Stimulated activated CD4-positive, alpha-beta T cell treated with anti-CD3 and anti-CD28 coated beads, Interleukin-1b, Interleukin-23, amount 100 ng/mL, for 48 hours (primary cell): ENCODE measurements around the gene CYP2A7.
"Not testable (repeated sequence)": the region's sequence is repeated elsewhere in the genome, so short reads cannot be mapped to it uniquely, and the experiment has no call there.

Experiments used
- DNase-seq: peaks from one replicate; pipeline ENCODE4 v3.0.0-alpha.2; 2020

CYP2A7 gene

GRCh38 chr19:40896843-40897789, 15.1 kb upstream of the CYP2A7 start:
- not testable (repeated sequence) for DNase-seq

- no peak for DNase-seq
These were observed 14.4 kb upstream of the CYP2A7 start for GRCh38 chr19:40896418-40896796.

- no peak for DNase-seq
These were observed 11.1 kb upstream of the CYP2A7 start for GRCh38 chr19:40893112-40893511.

- no peak for DNase-seq
These were observed 7.3 kb upstream of the CYP2A7 start for GRCh38 chr19:40889366-40889765.

DNA sequence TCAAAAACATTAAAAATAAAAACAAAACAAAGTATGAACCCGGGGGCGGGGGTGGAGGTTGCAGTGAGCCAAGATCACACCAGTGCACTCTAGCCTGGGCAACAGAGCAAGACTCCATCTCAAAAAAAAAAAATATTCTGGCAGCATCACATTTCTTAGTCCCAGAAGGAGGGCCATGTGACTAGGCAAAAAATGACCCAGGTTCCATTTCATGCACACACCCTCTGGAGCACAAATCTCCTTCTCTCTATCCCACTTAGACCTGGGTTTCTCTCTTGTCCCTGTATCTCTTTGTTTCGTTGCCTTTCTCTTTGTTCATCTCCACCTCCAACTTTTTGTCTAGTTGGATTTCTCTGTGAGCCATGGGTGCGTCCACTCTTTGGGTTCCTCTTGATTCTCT, 6.2 kb upstream of the CYP2A7 start:
- DNase-seq = no peak

DNA sequence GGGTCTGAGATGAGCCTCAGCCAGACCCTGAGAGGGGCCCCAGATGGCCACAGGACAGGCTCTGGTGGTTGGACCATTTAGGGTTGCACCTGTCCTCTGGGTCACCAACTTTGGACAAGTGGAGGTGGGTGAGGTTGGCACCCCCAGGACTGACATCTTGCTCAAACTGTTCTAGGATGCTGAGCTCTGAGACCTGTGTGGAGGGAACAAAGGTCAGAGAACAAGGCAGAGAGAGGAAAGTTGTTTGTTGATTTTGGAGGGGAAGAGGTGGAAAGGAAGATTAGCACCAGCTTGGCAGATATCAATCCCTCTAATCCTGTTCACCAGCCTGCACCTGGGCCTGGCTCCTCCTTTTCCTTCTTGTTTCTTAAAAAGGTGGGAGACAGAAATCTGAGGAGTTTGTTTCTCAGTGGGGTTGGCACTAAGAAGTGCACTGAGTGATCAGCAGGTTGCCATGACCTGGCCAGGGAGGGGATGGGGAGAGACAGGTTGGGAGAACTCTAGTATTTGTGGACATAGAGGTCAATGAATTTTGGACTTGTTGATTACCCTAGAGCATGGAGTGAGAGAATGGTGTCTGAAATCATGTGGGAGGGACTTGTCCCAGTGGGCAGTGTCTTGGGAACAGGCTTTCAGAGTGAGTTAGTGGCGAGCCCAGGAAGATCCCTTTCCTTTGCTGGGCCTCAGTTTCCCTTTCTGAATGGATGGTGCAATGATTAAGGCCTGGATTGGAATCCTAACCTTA, 2.3 kb upstream of the CYP2A7 start:
- DNase-seq = not testable (repeated sequence)

GRCh38 chr19:40879349-40879748, 2.7 kb downstream of the CYP2A7 start:
- DNase-seq = not testable (repeated sequence)

DNA sequence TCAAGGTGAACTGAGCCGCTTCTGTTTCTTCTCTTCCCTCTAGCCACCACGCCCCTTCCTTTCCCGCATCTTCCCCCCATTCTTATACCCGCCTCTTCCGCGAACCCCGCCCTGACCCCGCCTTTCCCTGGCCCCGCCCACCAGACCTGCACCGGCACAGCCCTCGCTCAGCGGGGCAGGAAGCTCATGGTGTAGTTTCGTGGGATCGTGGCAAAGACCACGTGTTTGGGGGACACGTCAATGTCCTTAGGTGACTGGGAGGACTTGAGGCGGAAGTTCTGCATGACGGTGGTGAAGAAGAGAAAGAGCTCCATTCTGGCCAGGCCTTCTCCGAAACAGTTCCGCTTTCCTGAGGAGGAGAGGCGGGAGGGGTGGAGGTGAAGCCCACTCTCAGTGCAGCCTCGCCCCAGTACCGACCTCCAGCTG, 6.5 kb downstream of the CYP2A7 start:
- DNase-seq = peak; percentile 87

GRCh38 chr19:40874874-40875273, 7.2 kb downstream of the CYP2A7 start:
- not testable (repeated sequence) for DNase-seq

DNA sequence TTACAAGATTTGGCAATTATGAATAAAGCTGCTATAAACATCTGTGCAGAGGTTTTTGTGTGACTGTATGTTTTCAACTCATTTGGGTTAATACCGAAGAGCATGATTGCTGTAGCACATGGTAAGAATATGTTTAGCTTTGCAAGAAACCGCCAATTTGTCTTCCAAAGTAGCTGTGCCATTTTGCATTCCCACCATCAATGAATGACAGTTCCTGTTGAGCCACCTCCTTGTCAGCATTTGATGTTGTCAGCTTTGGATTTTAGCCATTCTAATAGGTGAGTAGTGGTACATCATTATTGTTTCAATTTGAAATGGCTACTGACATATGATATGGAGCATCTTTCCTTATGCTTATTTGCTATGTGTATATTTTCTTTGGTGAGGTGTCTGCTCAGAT, 8.2 kb downstream of the CYP2A7 start:
- not testable (repeated sequence) for DNase-seq

- no peak for DNase-seq
These were observed 9.8 kb downstream of the CYP2A7 start for GRCh38 chr19:40872209-40872608.

- DNase-seq = no peak
These were observed 14.3 kb downstream of the CYP2A7 start for GRCh38 chr19:40867701-40868100.

DNA sequence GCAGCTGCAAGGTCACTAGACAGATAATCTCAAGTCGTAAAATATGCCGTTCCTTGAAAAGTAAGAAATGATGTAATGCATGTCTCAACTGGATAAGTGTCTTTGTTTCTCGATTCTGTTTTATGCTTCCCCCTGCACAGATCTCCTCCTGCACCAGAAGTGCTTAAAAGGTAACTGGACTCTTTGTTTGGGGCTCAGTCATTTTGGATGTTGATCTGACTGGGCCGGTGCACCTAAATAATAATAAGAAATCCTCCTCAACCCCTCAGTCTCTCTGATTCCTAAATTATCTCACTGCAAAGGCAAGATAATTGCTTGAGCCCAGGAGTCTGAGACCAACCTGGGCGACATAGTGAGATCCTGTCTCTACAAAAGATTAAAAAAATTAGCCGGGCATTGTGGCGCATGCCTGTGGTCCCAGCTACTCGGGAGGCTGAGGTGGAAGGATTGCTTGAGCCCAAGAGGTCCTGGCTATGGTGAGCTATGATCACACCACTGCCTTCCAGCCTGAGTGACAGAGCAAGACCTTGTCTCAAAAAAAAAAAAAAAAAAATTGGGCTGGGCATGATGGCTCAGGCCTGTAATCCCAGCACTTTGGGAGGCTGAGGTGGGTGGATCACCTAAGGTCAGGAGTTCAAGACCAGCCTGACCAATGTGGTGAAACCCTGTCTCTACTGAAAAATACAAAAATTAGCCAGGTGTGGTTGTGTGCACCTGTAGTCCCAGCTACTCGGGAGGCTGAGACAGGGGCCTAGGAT, 17.1 kb downstream of the CYP2A7 start:
- DNase-seq = not testable (repeated sequence)

DNA sequence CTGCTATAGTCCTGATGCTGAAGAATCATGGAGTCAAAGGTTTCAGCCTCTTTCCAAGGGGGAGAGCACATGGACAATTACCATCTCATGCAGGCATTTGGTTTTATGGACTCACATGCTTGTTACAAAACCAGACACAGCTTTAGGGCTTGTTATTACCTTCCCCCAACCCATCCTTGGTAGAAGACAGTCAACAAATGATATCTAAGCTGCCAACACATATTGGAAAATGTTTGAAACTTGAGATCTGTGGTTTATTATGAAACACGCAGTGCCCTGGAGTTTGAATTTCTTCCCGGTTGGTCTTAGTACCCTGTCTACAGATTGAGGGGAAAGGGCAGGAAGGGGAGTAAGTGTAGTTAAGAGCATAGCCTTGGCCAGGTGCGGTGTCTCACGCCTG, 19.2 kb downstream of the CYP2A7 start:
- no peak for DNase-seq

DNA sequence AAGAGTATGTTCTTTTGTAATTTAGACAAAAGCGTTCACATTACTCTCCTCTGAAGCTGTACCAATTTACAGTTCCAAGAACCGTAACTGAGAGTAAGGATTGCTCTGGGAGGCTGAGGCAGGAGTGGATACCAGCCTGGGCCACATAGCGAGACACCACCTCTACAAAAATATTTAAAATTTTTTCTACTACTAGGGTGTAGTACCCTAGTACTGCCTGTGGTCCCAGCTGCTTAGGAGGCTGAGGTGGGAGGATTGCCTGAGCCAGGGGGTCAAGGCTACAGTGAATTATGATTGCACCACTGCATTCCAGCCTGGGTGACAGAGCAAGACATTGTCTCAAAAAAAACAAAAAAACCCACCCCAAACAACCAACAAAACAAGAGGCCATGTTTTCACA, 19.7 kb downstream of the CYP2A7 start:
- no peak for DNase-seq

- no peak for DNase-seq
These were observed 23.9 kb downstream of the CYP2A7 start for GRCh38 chr19:40858109-40858508.

DNA sequence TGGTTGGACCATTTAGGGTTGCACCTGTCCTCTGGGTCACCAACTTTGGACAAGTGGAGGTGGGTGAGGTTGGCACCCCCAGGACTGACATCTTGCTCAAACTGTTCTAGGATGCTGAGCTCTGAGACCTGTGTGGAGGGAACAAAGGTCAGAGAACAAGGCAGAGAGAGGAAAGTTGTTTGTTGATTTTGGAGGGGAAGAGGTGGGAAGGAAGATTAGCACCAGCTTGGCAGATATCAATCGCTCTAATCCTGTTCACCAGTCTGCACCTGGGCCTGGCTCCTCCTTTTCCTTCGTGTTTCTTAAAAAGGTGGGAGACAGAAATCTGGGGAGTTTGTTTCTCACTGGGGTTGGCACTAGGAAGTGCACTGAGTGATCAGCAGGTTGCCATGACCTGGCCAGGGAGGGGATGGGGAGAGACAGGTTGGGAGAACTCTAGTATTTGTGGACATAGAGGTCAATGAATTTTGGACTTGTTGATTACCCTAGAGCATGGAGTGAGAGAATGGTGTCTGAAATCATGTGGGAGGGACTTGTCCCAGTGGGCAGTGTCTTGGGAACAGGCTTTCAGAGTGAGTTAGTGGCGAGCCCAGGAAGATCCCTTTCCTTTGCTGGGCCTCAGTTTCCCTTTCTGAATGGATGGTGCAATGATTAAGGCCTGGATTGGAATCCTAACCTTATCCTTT, 29.4 kb downstream of the CYP2A7 start:
- DNase-seq = not testable (repeated sequence)

- DNase-seq = not testable (repeated sequence)
These were observed 31.8 kb downstream of the CYP2A7 start, which contains the start of gene CYP2A6 for GRCh38 chr19:40850277-40850676. Gene CYP2A6 (minus strand): TSS chr19:40850447. CDS start chr19:40850426, 21 bp downstream.

DNA sequence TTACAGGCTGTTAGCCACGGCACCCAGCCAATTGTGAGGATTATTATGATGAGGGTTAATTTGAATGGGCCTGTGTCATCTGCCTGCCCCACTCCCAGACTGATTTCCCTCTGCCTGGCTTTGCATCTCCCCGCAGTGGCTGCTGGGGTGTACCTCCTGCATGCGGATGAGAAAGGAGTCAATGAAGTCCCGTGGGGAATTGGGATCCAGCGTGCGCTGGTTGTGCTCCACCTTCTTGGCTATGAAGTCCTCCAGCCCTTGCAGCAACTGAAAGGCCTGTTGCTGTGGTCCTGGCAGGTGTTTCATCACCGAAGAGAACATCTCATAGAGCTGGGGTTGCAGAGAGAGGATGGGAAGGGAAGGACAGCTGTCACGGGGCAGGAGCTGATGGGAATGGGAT, 35.3 kb downstream of the CYP2A7 start:
- not testable (repeated sequence) for DNase-seq

DNA sequence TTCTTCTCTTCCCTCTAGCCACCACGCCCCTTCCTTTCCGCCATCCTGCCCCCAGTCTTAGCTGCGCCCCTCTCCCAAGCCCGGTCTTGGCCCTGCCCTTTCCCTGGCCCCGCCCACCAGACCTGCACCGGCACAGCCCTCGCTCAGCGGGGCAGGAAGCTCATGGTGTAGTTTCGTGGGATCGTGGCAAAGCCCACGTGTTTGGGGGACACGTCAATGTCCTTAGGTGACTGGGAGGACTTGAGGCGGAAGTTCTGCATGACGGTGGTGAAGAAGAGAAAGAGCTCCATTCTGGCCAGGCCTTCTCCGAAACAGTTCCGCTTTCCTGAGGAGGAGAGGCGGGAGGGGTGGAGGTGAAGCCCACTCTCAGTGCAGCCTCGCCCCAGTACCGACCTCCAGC, 38.4 kb downstream of the CYP2A7 start:
- DNase-seq = peak; percentile 74

DNA sequence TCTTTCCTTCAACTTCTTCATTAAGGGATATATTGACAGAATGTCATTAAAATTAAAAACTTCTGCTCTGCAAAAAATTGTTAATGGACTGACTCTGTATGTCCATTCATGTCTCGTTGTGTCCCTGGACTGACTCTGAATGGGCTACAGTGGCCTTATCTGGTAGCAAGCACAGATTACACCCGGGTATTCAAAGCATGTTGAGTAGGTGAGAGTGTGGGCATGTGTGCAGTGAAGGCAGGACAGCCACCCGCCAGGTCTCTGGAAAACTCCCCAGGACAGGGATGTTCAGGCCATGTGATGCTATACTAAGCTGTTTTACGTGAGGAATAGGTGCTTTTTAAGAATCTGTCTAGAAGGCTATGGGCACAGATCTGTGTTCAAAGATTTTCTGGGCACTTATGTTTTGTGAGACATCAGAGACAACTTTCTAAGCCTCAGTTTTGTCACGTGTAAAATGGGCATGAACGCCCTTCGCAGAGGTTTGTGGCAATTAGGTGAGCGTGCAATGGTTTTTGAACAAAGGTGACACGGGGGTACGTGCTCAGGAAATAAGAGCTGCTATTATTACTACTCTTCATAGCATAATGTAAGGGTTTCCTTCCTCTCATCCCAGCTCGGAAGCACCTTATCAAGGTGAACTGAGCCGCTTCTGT, 38.9 kb downstream of the CYP2A7 start:
- not testable (repeated sequence) for DNase-seq

DNA sequence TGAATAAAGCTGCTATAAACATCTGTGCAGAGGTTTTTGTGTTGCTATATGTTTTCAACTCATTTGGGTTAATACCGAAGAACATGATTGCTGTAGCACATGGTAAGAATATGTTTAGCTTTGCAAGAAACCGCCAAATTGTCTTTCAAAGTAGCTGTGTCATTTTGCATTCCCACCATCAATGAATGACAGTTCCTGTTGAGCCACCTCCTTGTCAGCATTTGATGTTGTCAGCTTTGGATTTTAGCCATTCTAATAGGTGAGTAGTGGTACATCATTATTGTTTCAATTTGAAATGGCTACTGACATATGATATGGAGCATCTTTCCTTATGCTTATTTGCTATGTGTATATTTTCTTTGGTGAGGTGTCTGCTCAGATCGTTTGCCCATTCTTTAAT, 40.0 kb downstream of the CYP2A7 start:
- not testable (repeated sequence) for DNase-seq
